ENCODE data around the gene CLSTN3. TPM values are rescaled to one million over a fixed set of nuclear protein-coding genes. Genes with fewer than 3 reads are reported as not detected.

The CLSTN3 gene
- total and polyA plus RNA-seq, 4 donors: 30.8 to 74.2 (median 37.0) TPM

DNA sequence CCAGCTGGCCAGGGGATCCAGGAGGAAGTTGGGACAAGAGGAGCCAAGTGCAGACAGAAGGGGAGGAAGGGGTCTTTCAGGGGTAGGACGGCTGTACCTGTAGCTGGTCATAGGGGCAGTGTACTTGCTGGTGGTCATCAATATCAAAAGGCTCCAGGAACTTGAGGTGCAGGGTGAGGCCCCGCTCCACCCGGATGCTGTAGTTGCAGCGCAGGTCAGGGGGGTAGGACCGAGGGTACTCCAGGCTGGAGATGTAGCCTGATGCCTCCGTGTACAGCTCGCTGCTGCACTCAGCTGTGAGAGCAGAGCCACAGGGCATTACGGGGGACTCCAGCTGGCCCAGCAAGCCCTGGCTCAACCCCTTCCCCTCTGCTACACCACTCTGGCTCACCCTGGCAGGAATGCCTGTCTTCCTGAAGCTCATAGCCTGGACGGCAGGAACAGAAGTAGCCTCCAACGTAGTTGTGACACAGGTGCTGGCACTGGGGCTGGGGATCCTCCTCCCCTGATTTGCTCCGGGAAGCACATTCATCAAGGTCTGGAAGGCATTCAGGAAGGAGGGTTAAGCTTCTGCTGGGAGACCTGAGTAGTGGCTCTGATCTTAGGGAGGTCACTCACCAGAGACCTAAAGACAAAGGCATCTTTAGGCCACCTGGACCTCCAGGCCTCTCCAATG is 40.8 kb upstream of the CLSTN3 start:
- no peak overlapping the region for H3K9ac ChIP-seq (ENCODE audit: insufficient read depth in 1 of 2, low read length in 2 of 2)
- no peak overlapping the region for H3K27ac ChIP-seq (ENCODE audit: low read depth in 1 of 2, low read length in 1 of 2)
- TF ChIP-seq, protein P1, sequence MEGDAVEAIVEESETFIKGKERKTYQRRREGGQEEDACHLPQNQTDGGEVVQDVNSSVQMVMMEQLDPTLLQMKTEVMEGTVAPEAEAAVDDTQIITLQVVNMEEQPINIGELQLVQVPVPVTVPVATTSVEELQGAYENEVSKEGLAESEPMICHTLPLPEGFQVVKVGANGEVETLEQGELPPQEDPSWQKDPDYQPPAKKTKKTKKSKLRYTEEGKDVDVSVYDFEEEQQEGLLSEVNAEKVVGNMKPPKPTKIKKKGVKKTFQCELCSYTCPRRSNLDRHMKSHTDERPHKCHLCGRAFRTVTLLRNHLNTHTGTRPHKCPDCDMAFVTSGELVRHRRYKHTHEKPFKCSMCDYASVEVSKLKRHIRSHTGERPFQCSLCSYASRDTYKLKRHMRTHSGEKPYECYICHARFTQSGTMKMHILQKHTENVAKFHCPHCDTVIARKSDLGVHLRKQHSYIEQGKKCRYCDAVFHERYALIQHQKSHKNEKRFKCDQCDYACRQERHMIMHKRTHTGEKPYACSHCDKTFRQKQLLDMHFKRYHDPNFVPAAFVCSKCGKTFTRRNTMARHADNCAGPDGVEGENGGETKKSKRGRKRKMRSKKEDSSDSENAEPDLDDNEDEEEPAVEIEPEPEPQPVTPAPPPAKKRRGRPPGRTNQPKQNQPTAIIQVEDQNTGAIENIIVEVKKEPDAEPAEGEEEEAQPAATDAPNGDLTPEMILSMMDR (IDR thresholded peaks at IDR 0.05; ENCODE audit: control extremely low read depth, extremely low read depth): no peak
- 92 to 94% methylated on average over 11 of the region's 11 CpGs for WGBS, 2 donors
- H3K4me1 ChIP-seq (ENCODE audit: control insufficient read depth in 5 of 5, insufficient read depth in 5 of 5, low read length in 5 of 5): peaks cover 0 to 25% (median 9%) of the 10 kb centered on the region in 5 donors
- peaks cover 0 to 8% (median under 1%) of the 10 kb centered on the region in 4 donors for H3K9me3 ChIP-seq (ENCODE audit: control insufficient read depth in 4 of 4, insufficient read depth in 3 of 4, low read length in 3 of 4)
- ATAC-seq (ENCODE audit: insufficient read depth, low FRiP score) (no peak), DNase-seq (no peak)
- peaks cover 0 to 32% (median 26%) of the 10 kb centered on the region in 4 donors for H3K36me3 ChIP-seq (ENCODE audit: control insufficient read depth in 4 of 4, insufficient read depth in 4 of 4, low read length in 4 of 4)
- no peak overlapping the region for H3K4me3 ChIP-seq
- H3K27me3 ChIP-seq (ENCODE audit: control insufficient read depth in 3 of 3, insufficient read depth in 3 of 3, low read length in 2 of 3): peaks cover 0 to 2% (median 0%) of the 10 kb centered on the region in 3 donors

DNA sequence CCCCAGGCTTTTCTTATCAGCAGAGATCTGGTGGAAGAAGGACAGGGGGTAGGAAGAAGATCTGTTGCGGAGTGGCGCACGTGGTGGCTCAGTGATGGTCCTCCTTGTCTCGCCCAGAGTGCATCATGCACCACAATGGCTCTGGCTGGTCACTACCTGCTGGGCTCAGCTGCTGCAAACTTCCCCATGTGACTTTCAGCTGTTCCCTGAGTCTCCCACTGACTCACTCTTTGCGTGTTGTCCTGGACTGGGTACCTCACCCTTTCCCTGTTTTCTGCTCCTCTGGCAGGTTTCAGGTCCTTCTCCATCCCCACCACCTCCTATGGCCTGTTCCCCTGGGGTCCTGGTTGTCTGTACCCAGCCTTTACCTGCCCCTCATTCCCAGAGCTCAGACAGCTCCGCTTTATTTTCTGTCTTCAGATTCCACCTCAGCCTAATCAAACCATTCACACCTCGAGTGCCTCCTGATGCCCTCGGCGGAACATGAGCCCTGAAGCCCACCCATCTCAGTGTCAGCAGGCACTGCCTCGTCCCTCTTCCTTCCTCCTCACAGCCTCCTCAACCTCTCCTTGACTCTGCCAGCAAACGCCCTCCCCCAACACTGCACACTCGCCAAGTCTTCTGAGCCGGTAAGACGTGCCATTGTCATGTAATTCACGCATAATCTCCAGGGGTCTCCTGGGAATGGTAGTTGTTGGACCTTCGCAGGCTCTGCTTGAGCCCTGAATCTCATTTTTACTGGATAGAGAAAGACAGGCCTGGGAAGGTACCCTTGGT is 39.8 kb upstream of the CLSTN3 start:
- Histone ChIP-seq H3K4me1 (ENCODE audit: control insufficient read depth in 5 of 5, insufficient read depth in 5 of 5, low read length in 5 of 5) (peaks cover 0 to 25% (median 9%) of the 10 kb centered on the region in 5 donors), H3K9me3 (ENCODE audit: control insufficient read depth in 4 of 4, insufficient read depth in 3 of 4, low read length in 3 of 4) (no peaks in the 10 kb centered on the region), H3K9ac (ENCODE audit: insufficient read depth in 1 of 2, low read length in 2 of 2) (peak overlapping the region in 1 of 2 donors; percentile 34), H3K27me3 (ENCODE audit: control insufficient read depth in 3 of 3, insufficient read depth in 3 of 3, low read length in 2 of 3) (peaks cover 0 to 2% (median 0%) of the 10 kb centered on the region in 3 donors), H3K4me3 (no peak overlapping the region), H3K27ac (ENCODE audit: low read depth in 1 of 2, low read length in 1 of 2) (peak overlapping the region in 1 of 2 donors; percentile 10), H3K36me3 (ENCODE audit: control insufficient read depth in 4 of 4, insufficient read depth in 4 of 4, low read length in 4 of 4) (peaks cover 0 to 22% (median 18%) of the 10 kb centered on the region in 4 donors)
- ATAC-seq (ENCODE audit: insufficient read depth, low FRiP score) (no peak), DNase-seq (peak; percentile 26 to 58 (median 37))
- TF ChIP-seq, protein P1 (IDR thresholded peaks at IDR 0.05; ENCODE audit: control extremely low read depth, extremely low read depth): no peak
- WGBS, 2 donors: 75 to 78% methylated on average over 16 of the region's 16 CpGs

- 84 to 94% methylated on average over 7 of the region's 7 CpGs for WGBS, 2 donors
- peak overlapping the region in 1 of 2 donors; percentile 34 for H3K9ac ChIP-seq (ENCODE audit: insufficient read depth in 1 of 2, low read length in 2 of 2)
- peak overlapping the region; percentile 16 for H3K4me3 ChIP-seq
- peaks cover 0 to 25% (median 9%) of the 10 kb centered on the region in 5 donors for H3K4me1 ChIP-seq (ENCODE audit: control insufficient read depth in 5 of 5, insufficient read depth in 5 of 5, low read length in 5 of 5)
- peaks cover 0 to 16% (median 13%) of the 10 kb centered on the region in 4 donors for H3K36me3 ChIP-seq (ENCODE audit: control insufficient read depth in 4 of 4, insufficient read depth in 4 of 4, low read length in 4 of 4)
- peaks cover 0 to 2% (median 0%) of the 10 kb centered on the region in 3 donors for H3K27me3 ChIP-seq (ENCODE audit: control insufficient read depth in 3 of 3, insufficient read depth in 3 of 3, low read length in 2 of 3)
- no peaks in the 10 kb centered on the region for H3K9me3 ChIP-seq (ENCODE audit: control insufficient read depth in 4 of 4, insufficient read depth in 3 of 4, low read length in 3 of 4)
- no peak for ATAC-seq (ENCODE audit: insufficient read depth, low FRiP score)
- peak overlapping the region; percentile 4 to 85 for H3K27ac ChIP-seq (ENCODE audit: low read depth in 1 of 2, low read length in 1 of 2)
- DNase-seq: no peak
- TF ChIP-seq, protein P1 (IDR thresholded peaks at IDR 0.05; ENCODE audit: control extremely low read depth, extremely low read depth): no peak
These were observed 39.0 kb upstream of the CLSTN3 start for GRCh38 chr12:7091171-7091570.

Data from lung (tissue), 12 donors.